IMR-90 (cell line): ENCODE measurements around the gene AFF2. TPM values are rescaled to one million over a fixed set of nuclear protein-coding genes. Genes with fewer than 3 reads are reported as not detected.

Experiments used
- ATAC-seq: fragments of 200-7000 bp; cut with Tn5 transposase; 2 replicates; pipeline ENCODE4 v1.9.1; 2020; ENCODE audit warnings: low read depth, mild to moderate bottlenecking, moderate library complexity
- BruUV-seq: library from RNA; stranded (reverse); fragments of 400-500 nt; replicated peaks from 2 replicates; lab custom pipeline; 2021; lab: Mats Ljungman, UMichigan
- CTCF ChIA-PET: fragments of 300-600 bp; formaldehyde crosslinking; extraction: SDS; loops from one replicate; lab custom pipeline; 2021; ENCODE audit warnings: antibody characterized with exemption; lab: Yijun Ruan, JAX
- POLR2A ChIA-PET: fragments of 300-600 bp; sonication (Branson Sonifier 250); formaldehyde crosslinking; loops from one replicate; lab custom pipeline; 2022; ENCODE audit warnings: antibody characterized with exemption; ENCODE audit not compliant: unreplicated experiment; lab: Charles Lee
- DNase-seq: peaks from one replicate; pipeline ENCODE4 v3.0.0; 2013
- H2AFZ ChIP-seq: replicated peaks from 2 replicates; pipeline ENCODE3; 2013; ENCODE audit warnings: low read length, mild to moderate bottlenecking; ENCODE audit not compliant: poor library complexity
- H2AK5ac ChIP-seq: 2 replicates; pipeline ENCODE4 v1.6.1; 2013; ENCODE audit warnings: low read depth, low read length, inconsistent platforms
- H2AK9ac ChIP-seq: replicated peaks from 2 replicates; pipeline ENCODE3; 2013; ENCODE audit warnings: mild to moderate bottlenecking, low read depth, low read length, moderate library complexity; ENCODE audit not compliant: poor library complexity
- H2BK120ac ChIP-seq: 2 replicates; pipeline ENCODE4 v1.6.1; 2013; ENCODE audit warnings: low read depth, low read length, inconsistent platforms
- H2BK15ac ChIP-seq: 3 replicates; pipeline ENCODE4 v1.6.1; 2013; ENCODE audit warnings: low read depth, low read length, inconsistent platforms
- H2BK20ac ChIP-seq: 2 replicates; pipeline ENCODE4 v1.6.1; 2013; ENCODE audit warnings: low read depth, mild to moderate bottlenecking, inconsistent platforms, low read length, moderate library complexity
- H2BK5ac ChIP-seq: 2 replicates; pipeline ENCODE4 v1.6.1; 2013; ENCODE audit warnings: mild to moderate bottlenecking, low read depth, low read length, inconsistent platforms; ENCODE audit not compliant: poor library complexity, severe bottlenecking
- H3K14ac ChIP-seq: replicated peaks from 2 replicates; pipeline ENCODE4 v1.6.1; 2013; ENCODE audit warnings: low read depth, low read length, inconsistent platforms
- H3K18ac ChIP-seq: 2 replicates; pipeline ENCODE4 v1.6.1; 2013; ENCODE audit warnings: low read depth, low read length, control low read depth
- H3K23ac ChIP-seq: 2 replicates; pipeline ENCODE4 v1.6.1; 2013; ENCODE audit warnings: low read depth, low read length, inconsistent platforms
- H3K27ac ChIP-seq: 2 replicates; pipeline ENCODE4 v1.5.1; 2013; ENCODE audit warnings: mild to moderate bottlenecking, control low read depth, low read length; ENCODE audit not compliant: insufficient read depth
- H3K27me3 ChIP-seq: 2 replicates; pipeline ENCODE4 v1.6.1; 2013; ENCODE audit warnings: low read length; ENCODE audit not compliant: control insufficient read depth, insufficient read depth
- H3K36me3 ChIP-seq: 2 replicates; pipeline ENCODE4 v1.6.1; 2013; ENCODE audit warnings: low read length, mixed read lengths; ENCODE audit not compliant: control insufficient read depth, insufficient read depth
- H3K4ac ChIP-seq: 2 replicates; pipeline ENCODE4 v1.6.1; 2013; ENCODE audit warnings: low read depth, low read length, inconsistent platforms
- H3K4me1 ChIP-seq: 2 replicates; pipeline ENCODE4 v1.6.1; 2013; ENCODE audit warnings: low read length, mixed read lengths; ENCODE audit not compliant: control insufficient read depth, insufficient read depth
- H3K4me2 ChIP-seq: 2 replicates; pipeline ENCODE4 v1.6.1; 2013; ENCODE audit warnings: low read depth, mild to moderate bottlenecking, control low read depth, low read length, moderate library complexity
- H3K4me3 ChIP-seq: 2 replicates; pipeline ENCODE4 v1.5.1; 2013; ENCODE audit warnings: low read depth, mild to moderate bottlenecking, control low read depth, low read length, moderate library complexity; ENCODE audit not compliant: insufficient read depth
- H3K56ac ChIP-seq: 2 replicates; pipeline ENCODE4 v1.6.1; 2013; ENCODE audit warnings: low read length, inconsistent platforms; ENCODE audit not compliant: insufficient read depth; ENCODE audit errors: extremely low read depth
- H3K79me1 ChIP-seq, 2 experiments: 2 replicates each; pipeline ENCODE4 v1.6.1; 2013; ENCODE audit warnings: low read length in 2 of 2, inconsistent platforms in 1 of 2, low read depth in 1 of 2
- H3K9ac ChIP-seq: 2 replicates; pipeline ENCODE4 v1.6.1; 2013; ENCODE audit warnings: low read depth, low read length, control low read depth
- H3K9me1 ChIP-seq: 2 replicates; pipeline ENCODE4 v1.6.1; 2013; ENCODE audit warnings: low read length, inconsistent platforms; ENCODE audit not compliant: insufficient read depth
- H3K9me3 ChIP-seq: 2 replicates; pipeline ENCODE4 v1.6.1; 2013; ENCODE audit warnings: low read length; ENCODE audit not compliant: control insufficient read depth, insufficient read depth
- H4K20me1 ChIP-seq: 2 replicates; pipeline ENCODE4 v1.6.1; 2013; ENCODE audit warnings: low read length, inconsistent platforms; ENCODE audit not compliant: insufficient read depth
- H4K5ac ChIP-seq: 2 replicates; pipeline ENCODE4 v1.6.1; 2013; ENCODE audit warnings: mild to moderate bottlenecking, low read depth, low read length, control low read depth
- H4K8ac ChIP-seq, 2 experiments: 2 replicates each; pipeline ENCODE4 v1.6.1; 2013; ENCODE audit warnings: low read depth in 2 of 2, low read length in 2 of 2, control low read depth in 1 of 2, inconsistent platforms in 1 of 2
- H4K91ac ChIP-seq: 2 replicates; pipeline ENCODE4 v1.6.1; 2013; ENCODE audit warnings: low read depth, low read length, inconsistent platforms; ENCODE audit not compliant: insufficient read depth
- BHLHE40 ChIP-seq: fragments of 150-350 bp; IDR thresholded peaks from 2 replicates; pipeline ENCODE4 v1.6.1; 2016; ENCODE audit warnings: mild to moderate bottlenecking, low read depth, low read length
- CEBPB ChIP-seq: IDR thresholded peaks from 2 replicates; pipeline ENCODE4 v1.6.1; 2012; ENCODE audit warnings: low read depth, low read length, improper control_type of control experiment
- CHD1 ChIP-seq: IDR thresholded peaks from 2 replicates; pipeline ENCODE4 v1.6.1; 2012; ENCODE audit warnings: low read depth, low read length, improper control_type of control experiment
- ELK1 ChIP-seq: fragments of 150-350 bp; IDR thresholded peaks from 2 replicates; pipeline ENCODE4 v1.6.1; 2016; ENCODE audit warnings: low read depth, mild to moderate bottlenecking, low read length, moderate library complexity, borderline replicate concordance
- FOS ChIP-seq: fragments of 150-350 bp; IDR thresholded peaks from 2 replicates; pipeline ENCODE4 v1.6.1; 2016; ENCODE audit warnings: low read depth, low read length
- MAFK ChIP-seq: IDR thresholded peaks from 2 replicates; pipeline ENCODE4 v1.6.1; 2012; ENCODE audit warnings: low read depth, low read length, improper control_type of control experiment
- MAZ ChIP-seq: IDR thresholded peaks from 2 replicates; pipeline ENCODE4 v1.6.1; 2012; ENCODE audit warnings: low read depth, mild to moderate bottlenecking, low read length, improper control_type of control experiment, moderate library complexity, borderline replicate concordance
- MXI1 ChIP-seq: IDR thresholded peaks from 2 replicates; pipeline ENCODE4 v1.6.1; 2012; ENCODE audit warnings: low read depth, mild to moderate bottlenecking, low read length, moderate library complexity, borderline replicate concordance
- NFE2L2 ChIP-seq: fragments of 150-350 bp; IDR thresholded peaks from 2 replicates; pipeline ENCODE4 v1.6.1; 2016; ENCODE audit warnings: low read depth, mild to moderate bottlenecking, low read length
- POLR2A ChIP-seq: IDR thresholded peaks from 2 replicates; pipeline ENCODE4 v1.6.1; 2012; ENCODE audit warnings: mild to moderate bottlenecking, low read depth, low read length
- RAD21 ChIP-seq: IDR thresholded peaks from 2 replicates; pipeline ENCODE4 v1.6.1; 2012; ENCODE audit warnings: low read length, improper control_type of control experiment
- RCOR1 ChIP-seq: IDR thresholded peaks from 2 replicates; pipeline ENCODE4 v1.6.1; 2012; ENCODE audit warnings: mild to moderate bottlenecking, low read length, improper control_type of control experiment; ENCODE audit not compliant: insufficient replicate concordance
- RFX5 ChIP-seq: IDR thresholded peaks from 2 replicates; pipeline ENCODE4 v1.8.0; 2012; ENCODE audit warnings: low read depth, mild to moderate bottlenecking, low read length, moderate library complexity
- SMC3 ChIP-seq: fragments of 150-350 bp; IDR thresholded peaks from 2 replicates; pipeline ENCODE4 v1.6.1; 2016; ENCODE audit warnings: low read depth, mild to moderate bottlenecking, antibody characterized with exemption, low read length, moderate library complexity
- WGBS, 2 experiments: methylation state at CpG; one replicate each; pipeline versions ENCODE4 v1.1.5 to v1.1.7; 2013; ENCODE audit warnings: missing lambda C conversion rate in 2 of 2; ENCODE audit not compliant: insufficient read length in 1 of 2; ENCODE audit errors: extremely low coverage in 2 of 2; 5-methylcytosine and 5-hydroxymethylcytosine counted together
- dilution Hi-C: fragments of 300-500 bp; cut with HindIII; formaldehyde crosslinking; loops from one replicate; pipeline ENCODE4 v1.14.3; 2018; ENCODE audit warnings: low sequenced_read_pairs; ENCODE audit not compliant: unreplicated experiment
- in situ Hi-C: fragments of 300-500 bp; cut with MboI; formaldehyde crosslinking; loops from 3 replicates; pipeline ENCODE4 v1.14.3; 2019; ENCODE audit warnings: low sequenced_read_pairs, inconsistent platforms, mixed read lengths
- intact Hi-C: fragments of 100-400 bp; cut with micrococcal nuclease; formaldehyde crosslinking; loops from 2 replicates; pipeline ENCODE4 v1.10.0; 2022
- polyA plus RNA-seq, 3 experiments: library from polyadenylated mRNA; depleted of rRNA; stranded (reverse); fragments of >200 nt; gene quantifications; 2 replicates each; pipeline ENCODE4 v1.2.3, GENCODE V29; 2012; ENCODE audit warnings: low replicate concordance in 1 of 3
- total RNA-seq: library from RNA; depleted of rRNA; stranded (reverse); fragments of >200 nt; gene quantifications from 2 replicates; pipeline ENCODE4 v1.2.3, GENCODE V29; 2012
- TF ChIP-seq, protein P1 (sequence below): fragments of 150-350 bp; IDR thresholded peaks from 2 replicates; pipeline ENCODE4 v1.6.1; 2017; ENCODE audit warnings: mild to moderate bottlenecking, antibody characterized with exemption, low read length, low read depth
- TF ChIP-seq, protein P2 (sequence below): conservative IDR thresholded peaks from 2 replicates; pipeline ENCODE4 v1.5.1; 2012; ENCODE audit warnings: mild to moderate bottlenecking, low read depth, low read length, improper control_type of control experiment

The AFF2 gene
- total and polyA plus RNA-seq, 2 of the 4 experiments (the other 2 are of a cell fraction): 0.15 to 0.72 TPM

DNA sequence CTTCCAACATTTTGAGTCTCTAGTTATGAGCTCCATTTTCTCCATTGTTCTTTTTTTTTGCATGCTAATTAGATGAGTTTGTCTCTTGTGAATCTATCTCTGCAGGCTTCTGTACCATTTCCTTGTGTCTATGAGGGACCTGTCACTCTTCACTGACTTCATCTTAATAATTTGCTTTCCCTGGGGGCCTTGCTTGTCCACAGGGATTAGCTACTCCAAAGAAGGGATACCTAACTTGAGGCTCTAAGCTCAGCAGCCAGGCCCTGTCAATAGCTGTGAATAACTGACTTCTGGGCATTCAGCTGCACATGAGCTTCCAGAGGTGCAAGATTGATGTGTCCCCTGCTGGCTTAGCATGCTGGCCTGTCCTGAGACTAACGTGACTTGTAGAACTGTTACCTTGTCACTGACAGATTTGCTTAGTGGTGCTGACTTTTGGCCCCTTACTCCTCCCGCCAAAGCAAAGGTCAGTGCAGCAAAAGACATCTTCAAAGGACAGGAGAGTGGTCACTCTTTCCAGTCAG, 124.6 kb downstream of the AFF2 start:
- Histone ChIP-seq H3K23ac (no peak overlapping the region), H2AFZ (no peak overlapping the region), H2BK5ac (no peak overlapping the region), H3K36me3 (no peaks in the 10 kb centered on the region), H3K4me2 (no peak overlapping the region), H3K4ac (no peak overlapping the region), H3K27ac (no peak overlapping the region), H2BK20ac (no peak overlapping the region), H3K4me3 (no peak overlapping the region), H2BK15ac (no peak overlapping the region), H2AK5ac (no peak overlapping the region), H3K18ac (no peak overlapping the region), H3K79me1 (no peaks in the 10 kb centered on the region), H3K9me3 (peaks cover 2% of the 10 kb centered on the region; the same call in 1 of the 2 replicates), H4K20me1 (no peaks in the 10 kb centered on the region), H4K91ac (no peak overlapping the region), H3K27me3 (no peaks in the 10 kb centered on the region), H3K56ac (no peak overlapping the region), H3K9ac (no peak overlapping the region), H3K14ac (no peak overlapping the region), H3K9me1 (no peaks in the 10 kb centered on the region), H3K4me1 (no peaks in the 10 kb centered on the region), H2BK120ac (no peak overlapping the region), H4K5ac (no peak overlapping the region), H4K8ac (no peak overlapping the region), H2AK9ac (no peak overlapping the region)
- DNase-seq (no peak), ATAC-seq (no peak)
- intact Hi-C loops (no loop called here), in situ Hi-C loops (no loop called here), dilution Hi-C loops (no loop called here)
- ChIA-PET POLR2A (no interaction called here), CTCF (no interaction called here)
- TF ChIP-seq NFE2L2 (no peak), RCOR1 (no peak), MXI1 (no peak), MAFK (no peak), CHD1 (no peak), SMC3 (no peak), RFX5 (no peak), ELK1 (no peak), FOS (no peak), MAZ (no peak), RAD21 (no peak), POLR2A (no peak), CEBPB (no peak), BHLHE40 (no peak)
- TF ChIP-seq, protein P1, sequence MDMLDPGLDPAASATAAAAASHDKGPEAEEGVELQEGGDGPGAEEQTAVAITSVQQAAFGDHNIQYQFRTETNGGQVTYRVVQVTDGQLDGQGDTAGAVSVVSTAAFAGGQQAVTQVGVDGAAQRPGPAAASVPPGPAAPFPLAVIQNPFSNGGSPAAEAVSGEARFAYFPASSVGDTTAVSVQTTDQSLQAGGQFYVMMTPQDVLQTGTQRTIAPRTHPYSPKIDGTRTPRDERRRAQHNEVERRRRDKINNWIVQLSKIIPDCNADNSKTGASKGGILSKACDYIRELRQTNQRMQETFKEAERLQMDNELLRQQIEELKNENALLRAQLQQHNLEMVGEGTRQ: no peak
- TF ChIP-seq, protein P2, sequence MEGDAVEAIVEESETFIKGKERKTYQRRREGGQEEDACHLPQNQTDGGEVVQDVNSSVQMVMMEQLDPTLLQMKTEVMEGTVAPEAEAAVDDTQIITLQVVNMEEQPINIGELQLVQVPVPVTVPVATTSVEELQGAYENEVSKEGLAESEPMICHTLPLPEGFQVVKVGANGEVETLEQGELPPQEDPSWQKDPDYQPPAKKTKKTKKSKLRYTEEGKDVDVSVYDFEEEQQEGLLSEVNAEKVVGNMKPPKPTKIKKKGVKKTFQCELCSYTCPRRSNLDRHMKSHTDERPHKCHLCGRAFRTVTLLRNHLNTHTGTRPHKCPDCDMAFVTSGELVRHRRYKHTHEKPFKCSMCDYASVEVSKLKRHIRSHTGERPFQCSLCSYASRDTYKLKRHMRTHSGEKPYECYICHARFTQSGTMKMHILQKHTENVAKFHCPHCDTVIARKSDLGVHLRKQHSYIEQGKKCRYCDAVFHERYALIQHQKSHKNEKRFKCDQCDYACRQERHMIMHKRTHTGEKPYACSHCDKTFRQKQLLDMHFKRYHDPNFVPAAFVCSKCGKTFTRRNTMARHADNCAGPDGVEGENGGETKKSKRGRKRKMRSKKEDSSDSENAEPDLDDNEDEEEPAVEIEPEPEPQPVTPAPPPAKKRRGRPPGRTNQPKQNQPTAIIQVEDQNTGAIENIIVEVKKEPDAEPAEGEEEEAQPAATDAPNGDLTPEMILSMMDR: no peak
- no TSS peak for BruUV-seq
- WGBS, 2 experiments: no CpG with 5 or more reads among the region's 2 CpGs
